ES-I3 (cell line): ENCODE measurements around the gene SLC6A18.

ENCODE experiments used
- H3K36me3 ChIP-seq: 2 replicates; pipeline ENCODE4 v1.6.1; 2013; ENCODE audit warnings: mild to moderate bottlenecking, low read length, control low read depth, moderate library complexity; ENCODE audit not compliant: insufficient read depth
- H3K4me1 ChIP-seq: 2 replicates; pipeline ENCODE4 v1.6.1; 2013; ENCODE audit warnings: mild to moderate bottlenecking, control low read depth, low read length; ENCODE audit not compliant: insufficient read depth
- H3K9ac ChIP-seq: 2 replicates; pipeline ENCODE4 v1.6.1; 2013; ENCODE audit warnings: low read depth, mild to moderate bottlenecking, low read length, moderate library complexity
- H3K9me3 ChIP-seq: 2 replicates; pipeline ENCODE4 v1.6.1; 2013; ENCODE audit warnings: mild to moderate bottlenecking, low read length, moderate library complexity; ENCODE audit not compliant: control insufficient read depth, insufficient read depth

Gene SLC6A18

GRCh38 chr5:1251678-1252580 lies 26.7 kb downstream of the SLC6A18 start:
- Histone ChIP-seq H3K36me3 (no peaks in the 10 kb centered on the region), H3K9ac (no peak overlapping the region), H3K9me3 (no peaks in the 10 kb centered on the region), H3K4me1 (no peaks in the 10 kb centered on the region)

- Histone ChIP-seq H3K36me3 (no peaks in the 10 kb centered on the region), H3K9ac (no peak overlapping the region), H3K4me1 (no peaks in the 10 kb centered on the region), H3K9me3 (no peaks in the 10 kb centered on the region)
These were observed 27.5 kb downstream of the SLC6A18 start for GRCh38 chr5:1252681-1253080.

GRCh38 chr5:1253456-1254105 lies 28.4 kb downstream of the SLC6A18 start:
- Histone ChIP-seq H3K9me3 (no peaks in the 10 kb centered on the region), H3K36me3 (no peaks in the 10 kb centered on the region), H3K9ac (no peak overlapping the region), H3K4me1 (no peaks in the 10 kb centered on the region)

GRCh38 chr5:1254196-1254595 lies 29.0 kb downstream of the SLC6A18 start:
- Histone ChIP-seq H3K36me3 (no peaks in the 10 kb centered on the region), H3K9ac (no peak overlapping the region)

GRCh38 chr5:1255081-1255561 lies 29.9 kb downstream of the SLC6A18 start:
- Histone ChIP-seq H3K9ac (no peak overlapping the region), H3K4me1 (no peaks in the 10 kb centered on the region), H3K36me3 (no peaks in the 10 kb centered on the region), H3K9me3 (no peaks in the 10 kb centered on the region; the same call in 1 of the 2 replicates)

More at GRCh38 chr5:1254196-1254595, 29.0 kb downstream of the SLC6A18 start:
- Histone ChIP-seq H3K4me1 (no peaks in the 10 kb centered on the region), H3K9me3 (no peaks in the 10 kb centered on the region)

GRCh38 chr5:1256776-1257175 lies 31.6 kb downstream of the SLC6A18 start:
- H3K36me3 ChIP-seq, result no peaks in the 10 kb centered on the region; the same call in 1 of the 2 replicates
- H3K9ac ChIP-seq, result no peak overlapping the region
- no peaks in the 10 kb centered on the region for H3K4me1 ChIP-seq
- H3K9me3 ChIP-seq, result peaks cover 2% of the 10 kb centered on the region; the same call in 1 of the 2 replicates

GRCh38 chr5:1257363-1257762 lies 32.2 kb downstream of the SLC6A18 start:
- H3K9ac ChIP-seq, result no peak overlapping the region
- no peaks in the 10 kb centered on the region for H3K4me1 ChIP-seq
- H3K36me3 ChIP-seq, result peaks cover 2% of the 10 kb centered on the region; the same call in 1 of the 2 replicates
- H3K9me3 ChIP-seq, result peaks cover 7% of the 10 kb centered on the region

- no peaks in the 10 kb centered on the region for H3K4me1 ChIP-seq
- H3K36me3 ChIP-seq, result peaks cover 6% of the 10 kb centered on the region; the same call in 1 of the 2 replicates
- no peak overlapping the region for H3K9ac ChIP-seq
- peaks cover 12% of the 10 kb centered on the region for H3K9me3 ChIP-seq
These were observed 32.7 kb downstream of the SLC6A18 start for GRCh38 chr5:1257841-1258240.

- Histone ChIP-seq H3K9me3 (peaks cover 19% of the 10 kb centered on the region), H3K4me1 (no peaks in the 10 kb centered on the region), H3K36me3 (peaks cover 6% of the 10 kb centered on the region; the same call in 1 of the 2 replicates), H3K9ac (no peak overlapping the region)
These were observed 34.8 kb downstream of the SLC6A18 start for GRCh38 chr5:1259806-1260480.

GRCh38 chr5:1261643-1262042 lies 36.5 kb downstream of the SLC6A18 start:
- peaks cover 19% of the 10 kb centered on the region for H3K9me3 ChIP-seq
- H3K4me1 ChIP-seq, result no peaks in the 10 kb centered on the region
- H3K9ac ChIP-seq, result no peak overlapping the region
- H3K36me3 ChIP-seq, result peaks cover 6% of the 10 kb centered on the region; the same call in 1 of the 2 replicates

- H3K36me3 ChIP-seq, result peaks cover 6% of the 10 kb centered on the region; the same call in 1 of the 2 replicates
- H3K9ac ChIP-seq, result no peak overlapping the region
- no peaks in the 10 kb centered on the region for H3K4me1 ChIP-seq
- peaks cover 19% of the 10 kb centered on the region for H3K9me3 ChIP-seq
These were observed 37.2 kb downstream of the SLC6A18 start for GRCh38 chr5:1262381-1262780.

- no peak overlapping the region for H3K9ac ChIP-seq
- peaks cover 19% of the 10 kb centered on the region for H3K9me3 ChIP-seq
- H3K36me3 ChIP-seq, result peaks cover 6% of the 10 kb centered on the region; the same call in 1 of the 2 replicates
- H3K4me1 ChIP-seq, result no peaks in the 10 kb centered on the region
These were observed 39.0 kb downstream of the SLC6A18 start for GRCh38 chr5:1264211-1264610.

- Histone ChIP-seq H3K9me3 (peaks cover 19% of the 10 kb centered on the region), H3K4me1 (no peaks in the 10 kb centered on the region), H3K9ac (no peak overlapping the region), H3K36me3 (peaks cover 6% of the 10 kb centered on the region; the same call in 1 of the 2 replicates)
These were observed 39.8 kb downstream of the SLC6A18 start for GRCh38 chr5:1265026-1265425.
